ENCODE measurements around the gene CEBPA. TPM values are rescaled to one million over a fixed set of nuclear protein-coding genes. Genes with fewer than 3 reads are reported as not detected.

Gene CEBPA
- total and polyA plus RNA-seq, 2 experiments from 2014 or later, result 0.50 to 2.6 TPM

DNA sequence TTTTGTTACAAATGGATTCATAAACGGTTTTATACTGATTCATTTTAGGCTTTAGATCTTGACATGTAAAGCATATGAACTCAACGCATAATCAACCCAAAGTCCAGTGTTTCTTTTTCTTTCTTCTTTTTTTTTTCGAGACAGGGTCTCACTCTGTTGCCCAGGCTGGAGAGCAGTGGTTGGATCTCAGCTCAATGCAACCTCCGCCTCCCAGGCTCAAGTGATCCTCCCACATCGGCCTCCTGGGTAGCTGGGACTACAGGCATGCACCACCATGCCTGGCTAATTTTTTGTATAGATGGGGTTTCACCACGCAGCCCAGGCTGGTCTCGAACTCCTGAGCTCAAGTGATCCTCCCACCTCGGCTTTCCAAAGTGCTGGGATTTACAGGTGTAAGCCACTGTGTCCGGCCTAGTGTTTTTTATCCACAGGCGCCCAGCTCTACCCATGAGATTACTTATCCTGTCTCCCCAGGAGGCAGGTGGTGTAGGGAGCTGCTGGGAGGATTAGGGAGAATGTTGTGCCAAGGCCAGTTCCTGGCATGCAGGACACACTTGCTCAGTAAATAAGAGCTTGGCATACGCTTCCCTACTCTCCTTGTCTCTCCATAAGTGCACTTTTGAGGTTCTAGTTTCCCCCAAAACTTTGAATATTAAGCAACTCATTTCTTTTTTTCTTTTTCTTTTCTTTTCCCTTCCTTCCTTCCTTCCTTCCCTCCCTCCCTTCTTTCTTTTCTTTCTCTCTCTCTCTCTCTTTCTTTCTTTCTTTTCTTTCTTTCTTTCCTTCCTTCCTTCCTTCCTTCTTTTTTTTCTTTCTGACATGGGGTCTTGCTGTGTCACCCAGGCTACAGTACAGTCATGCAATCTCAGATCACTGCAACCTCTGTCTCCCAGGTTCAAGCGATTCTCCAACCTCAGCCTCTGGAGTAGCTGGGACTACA is 4.8 kb upstream of the CEBPA start (continued):
- TF ChIP-seq, protein P1, sequence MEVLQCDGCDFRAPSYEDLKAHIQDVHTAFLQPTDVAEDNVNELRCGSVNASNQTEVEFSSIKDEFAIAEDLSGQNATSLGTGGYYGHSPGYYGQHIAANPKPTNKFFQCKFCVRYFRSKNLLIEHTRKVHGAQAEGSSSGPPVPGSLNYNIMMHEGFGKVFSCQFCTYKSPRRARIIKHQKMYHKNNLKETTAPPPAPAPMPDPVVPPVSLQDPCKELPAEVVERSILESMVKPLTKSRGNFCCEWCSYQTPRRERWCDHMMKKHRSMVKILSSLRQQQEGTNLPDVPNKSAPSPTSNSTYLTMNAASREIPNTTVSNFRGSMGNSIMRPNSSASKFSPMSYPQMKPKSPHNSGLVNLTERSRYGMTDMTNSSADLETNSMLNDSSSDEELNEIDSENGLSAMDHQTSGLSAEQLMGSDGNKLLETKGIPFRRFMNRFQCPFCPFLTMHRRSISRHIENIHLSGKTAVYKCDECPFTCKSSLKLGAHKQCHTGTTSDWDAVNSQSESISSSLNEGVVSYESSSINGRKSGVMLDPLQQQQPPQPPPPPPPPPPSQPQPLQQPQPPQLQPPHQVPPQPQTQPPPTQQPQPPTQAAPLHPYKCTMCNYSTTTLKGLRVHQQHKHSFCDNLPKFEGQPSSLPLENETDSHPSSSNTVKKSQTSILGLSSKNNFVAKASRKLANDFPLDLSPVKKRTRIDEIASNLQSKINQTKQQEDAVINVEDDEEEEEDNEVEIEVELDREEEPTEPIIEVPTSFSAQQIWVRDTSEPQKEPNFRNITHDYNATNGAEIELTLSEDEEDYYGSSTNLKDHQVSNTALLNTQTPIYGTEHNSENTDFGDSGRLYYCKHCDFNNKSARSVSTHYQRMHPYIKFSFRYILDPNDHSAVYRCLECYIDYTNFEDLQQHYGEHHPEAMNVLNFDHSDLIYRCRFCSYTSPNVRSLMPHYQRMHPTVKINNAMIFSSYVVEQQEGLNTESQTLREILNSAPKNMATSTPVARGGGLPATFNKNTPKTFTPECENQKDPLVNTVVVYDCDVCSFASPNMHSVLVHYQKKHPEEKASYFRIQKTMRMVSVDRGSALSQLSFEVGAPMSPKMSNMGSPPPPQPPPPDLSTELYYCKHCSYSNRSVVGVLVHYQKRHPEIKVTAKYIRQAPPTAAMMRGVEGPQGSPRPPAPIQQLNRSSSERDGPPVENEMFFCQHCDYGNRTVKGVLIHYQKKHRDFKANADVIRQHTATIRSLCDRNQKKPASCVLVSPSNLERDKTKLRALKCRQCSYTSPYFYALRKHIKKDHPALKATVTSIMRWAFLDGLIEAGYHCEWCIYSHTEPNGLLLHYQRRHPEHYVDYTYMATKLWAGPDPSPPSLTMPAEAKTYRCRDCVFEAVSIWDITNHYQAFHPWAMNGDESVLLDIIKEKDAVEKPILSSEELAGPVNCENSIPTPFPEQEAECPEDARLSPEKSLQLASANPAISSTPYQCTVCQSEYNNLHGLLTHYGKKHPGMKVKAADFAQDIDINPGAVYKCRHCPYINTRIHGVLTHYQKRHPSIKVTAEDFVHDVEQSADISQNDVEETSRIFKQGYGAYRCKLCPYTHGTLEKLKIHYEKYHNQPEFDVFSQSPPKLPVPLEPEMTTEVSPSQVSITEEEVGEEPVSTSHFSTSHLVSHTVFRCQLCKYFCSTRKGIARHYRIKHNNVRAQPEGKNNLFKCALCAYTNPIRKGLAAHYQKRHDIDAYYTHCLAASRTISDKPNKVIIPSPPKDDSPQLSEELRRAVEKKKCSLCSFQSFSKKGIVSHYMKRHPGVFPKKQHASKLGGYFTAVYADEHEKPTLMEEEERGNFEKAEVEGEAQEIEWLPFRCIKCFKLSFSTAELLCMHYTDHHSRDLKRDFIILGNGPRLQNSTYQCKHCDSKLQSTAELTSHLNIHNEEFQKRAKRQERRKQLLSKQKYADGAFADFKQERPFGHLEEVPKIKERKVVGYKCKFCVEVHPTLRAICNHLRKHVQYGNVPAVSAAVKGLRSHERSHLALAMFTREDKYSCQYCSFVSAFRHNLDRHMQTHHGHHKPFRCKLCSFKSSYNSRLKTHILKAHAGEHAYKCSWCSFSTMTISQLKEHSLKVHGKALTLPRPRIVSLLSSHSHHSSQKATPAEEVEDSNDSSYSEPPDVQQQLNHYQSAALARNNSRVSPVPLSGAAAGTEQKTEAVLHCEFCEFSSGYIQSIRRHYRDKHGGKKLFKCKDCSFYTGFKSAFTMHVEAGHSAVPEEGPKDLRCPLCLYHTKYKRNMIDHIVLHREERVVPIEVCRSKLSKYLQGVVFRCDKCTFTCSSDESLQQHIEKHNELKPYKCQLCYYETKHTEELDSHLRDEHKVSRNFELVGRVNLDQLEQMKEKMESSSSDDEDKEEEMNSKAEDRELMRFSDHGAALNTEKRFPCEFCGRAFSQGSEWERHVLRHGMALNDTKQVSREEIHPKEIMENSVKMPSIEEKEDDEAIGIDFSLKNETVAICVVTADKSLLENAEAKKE (CRISPR knock-in tag; IDR thresholded peaks at IDR 0.05), result no peak
- TF ChIP-seq CTCF (conservative IDR thresholded peaks at IDR 0.05; ENCODE audit: low read depth in 2 of 2) (no peak), EZH2 (IDR thresholded peaks at IDR 0.05; ENCODE audit: low read depth, unreplicated experiment) (no peak), NANOG (IDR thresholded peaks at IDR 0.05; ENCODE audit: borderline replicate concordance) (no peak)

DNA sequence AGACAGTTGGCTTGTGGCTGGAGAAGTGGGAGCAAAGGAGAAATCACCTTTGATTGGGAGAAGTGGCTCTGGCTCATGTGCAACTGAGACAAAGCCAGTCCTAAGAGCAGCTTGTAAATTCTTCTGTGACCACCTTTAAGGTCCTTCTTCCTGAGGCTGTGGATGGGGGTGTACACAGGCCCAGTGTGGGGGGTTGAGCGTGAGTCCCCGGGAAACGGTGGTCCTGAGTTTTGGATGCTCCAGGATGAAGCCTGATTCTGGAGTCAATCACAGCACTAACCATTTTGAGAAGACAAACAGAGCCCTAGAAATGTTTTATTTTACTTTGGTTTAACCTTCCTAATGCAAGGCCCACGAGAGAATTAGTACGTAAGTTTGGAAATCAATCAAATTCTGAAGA is 3.9 kb upstream of the CEBPA start:
- Histone ChIP-seq H3K4me2 (no peak overlapping the region), H3K4me1 (ENCODE audit: insufficient read depth) (peaks cover 15% of the 10 kb centered on the region; the same call in 1 of the 2 replicates), H3K27ac (ENCODE audit: low read depth) (no peak overlapping the region), H3K9me2 (ENCODE audit: insufficient read depth) (no peaks in the 10 kb centered on the region), H2AFZ (no peak overlapping the region), H3K27me3 (ENCODE audit: insufficient read depth) (peaks cover 31% of the 10 kb centered on the region), H3K79me2 (replicated peaks; ENCODE audit: insufficient read depth) (no peaks in the 10 kb centered on the region), H3F3A (replicated peaks; ENCODE audit: low read depth) (no peaks in the 10 kb centered on the region), H4K20me1 (replicated peaks; ENCODE audit: insufficient read depth) (no peaks in the 10 kb centered on the region), H3K36me3 (ENCODE audit: insufficient read depth) (no peaks in the 10 kb centered on the region), H3K4me3 (no peak overlapping the region)
- ATAC-seq (no peak), DNase-seq (ENCODE audit: low spot score) (no peak)
- peaks cover 24% of the 10 kb centered on the region for H3K4me1 Mint-ChIP-seq
- H3K27me3 Mint-ChIP-seq (ENCODE audit: insufficient read depth, low read depth, poor library complexity), result peaks cover 27% of the 10 kb centered on the region
- no peak overlapping the region for H3K27ac Mint-ChIP-seq
- H3K36me3 Mint-ChIP-seq (ENCODE audit: low read depth), result no peaks in the 10 kb centered on the region
- H3K4me3 Mint-ChIP-seq, result no peak overlapping the region
- no peaks in the 10 kb centered on the region; the same call in 2 of the 3 replicates for H3K9me3 Mint-ChIP-seq
- no peak for TF ChIP-seq JUNB (IDR thresholded peaks at IDR 0.05; ENCODE audit: unreplicated experiment)
- no peak for TF ChIP-seq ETS1 (IDR thresholded peaks at IDR 0.05)
- no peak for TF ChIP-seq EZH2phosphoT487 (IDR thresholded peaks at IDR 0.05; ENCODE audit: unreplicated experiment)
- TF ChIP-seq STAT1 (IDR thresholded peaks at IDR 0.05; ENCODE audit: unreplicated experiment), result no peak
- no peak for TF ChIP-seq POLR2AphosphoS5 (IDR thresholded peaks at IDR 0.05; ENCODE audit: low read depth)
- TF ChIP-seq REST (IDR thresholded peaks at IDR 0.05; ENCODE audit: unreplicated experiment), result no peak
- TF ChIP-seq ZNF114 (CRISPR knock-in tag; IDR thresholded peaks at IDR 0.05), result no peak

Measured in GM23338 (cell line).